OCI-LY3 (cell line): ENCODE measurements around the gene HDX.

ENCODE experiments used
- CTCF ChIP-seq: fragments of 200-600, 300-600 bp; sonication (generic); IDR thresholded peaks from 2 replicates; pipeline ENCODE4 v1.5.1; 2014; ENCODE audit warnings: antibody characterized with exemption, low read length, low read depth
- EZH2phosphoT487 ChIP-seq: fragments of 200-600 bp; shearing (Covaris generic); IDR thresholded peaks from 2 replicates; pipeline ENCODE4 v1.6.1; 2018; ENCODE audit warnings: antibody characterized with exemption, mixed run types, low read depth

- TF ChIP-seq CTCF, result no peak
- no peak for TF ChIP-seq EZH2phosphoT487
These were observed 26.7 kb downstream of the HDX start for GRCh38 chrX:84475596-84475995.
